H1 (cell line): Measurements from ENCODE around the gene SIGLECL1.

Source experiments
- HDAC2 ChIP-seq, 2 experiments: fragments of 300-600 bp in 1 of 2; sonication (generic) in 1 of 2; IDR thresholded peaks; 2 replicates each; pipeline ENCODE4 v1.6.1; 2011 to 2012; ENCODE audit warnings: low read depth in 2 of 2, low read length in 2 of 2, mild to moderate bottlenecking in 2 of 2, moderate library complexity in 2 of 2, borderline replicate concordance in 1 of 2, inconsistent platforms in 1 of 2
- NRF1 ChIP-seq: IDR thresholded peaks from 2 replicates; pipeline ENCODE4 v1.6.1; 2011; ENCODE audit warnings: mild to moderate bottlenecking, low read depth, low read length, improper control_type of control experiment
- SP1 ChIP-seq: IDR thresholded peaks from 2 replicates; pipeline ENCODE4 v1.6.1; 2011; ENCODE audit warnings: low read depth, low read length
- TAF1 ChIP-seq: IDR thresholded peaks from 2 replicates; pipeline ENCODE4 v1.6.1; 2011; ENCODE audit warnings: mild to moderate bottlenecking, low read depth, low read length
- TAF7 ChIP-seq: optimal IDR thresholded peaks from 2 replicates; pipeline ENCODE3; 2011; ENCODE audit warnings: low read depth, mild to moderate bottlenecking, inconsistent platforms, low read length, moderate library complexity, borderline replicate concordance
- TBP ChIP-seq: IDR thresholded peaks from 2 replicates; pipeline ENCODE4 v1.6.1; 2011; ENCODE audit warnings: low read depth, low read length, improper control_type of control experiment

- TF ChIP-seq SP1, result no peak
- no peak for TF ChIP-seq HDAC2 (IDR thresholded peaks at IDR 0.05; ENCODE audit: borderline replicate concordance in 1 of 2, low read depth in 2 of 2, low read length in 2 of 2)
- no peak for TF ChIP-seq TBP
- TF ChIP-seq NRF1, result no peak
- TF ChIP-seq TAF1, result no peak
- no peak for TF ChIP-seq TAF7
Observed at GRCh38 chr19:51285682-51286081, 34.8 kb downstream of the SIGLECL1 start.
